Thyroid gland (tissue), 4 donors: ENCODE results near the gene PPP1R12A. TPM values are rescaled to one million over a fixed set of nuclear protein-coding genes. Genes with fewer than 3 reads are reported as not detected.
A peak's percentile ranks its signal among the peaks of the same experiment; 100 is the strongest.

Experiments used
- DNase-seq, 2 donors: peaks; one replicate each; pipeline ENCODE4 v3.0.0-alpha.2; 2019
- H3K27ac ChIP-seq, 3 donors: fragments of 200-600 bp; sonication (generic); 1 replicate in 2 of 3; 2 replicates in 1 of 3; pipeline ENCODE4 v1.5.1; 2016 to 2019; ENCODE audit warnings: mild to moderate bottlenecking in 1 of 3, moderate library complexity in 1 of 3
- H3K27me3 ChIP-seq: fragments of 200-600 bp; sonication (generic); one replicate; pipeline ENCODE4 v1.5.1; 2019
- H3K36me3 ChIP-seq, 2 donors: fragments of 200-600 bp; sonication (generic); one replicate each; pipeline ENCODE4 v1.5.1; 2016 to 2019
- H3K4me1 ChIP-seq, 2 donors: fragments of 200-600 bp; sonication (generic); one replicate each; pipeline ENCODE4 v1.5.1; 2017 to 2019
- H3K4me3 ChIP-seq, 3 donors: fragments of 200-600 bp; sonication (generic); replicated peaks in 1 of 3; 1 replicate in 2 of 3; 2 replicates in 1 of 3; pipeline ENCODE4 v1.5.1; 2016; ENCODE audit warnings: mild to moderate bottlenecking in 1 of 3
- H3K9me3 ChIP-seq: fragments of 200-600 bp; sonication (generic); one replicate; pipeline ENCODE4 v1.5.1; 2017
- CTCF ChIP-seq, 6 experiments: fragments of 200-600 bp in 3 of 6; fragments of 450-650 bp in 3 of 6; sonication (generic) in 3 of 6; IDR thresholded peaks; one replicate each; pipeline ENCODE4 v1.5.1; 2016 to 2019; ENCODE audit warnings: antibody characterized with exemption in 6 of 6, mild to moderate bottlenecking in 2 of 6, inconsistent platforms in 1 of 6, moderate library complexity in 1 of 6
- POLR2A ChIP-seq, 2 donors: fragments of 450-650 bp; IDR thresholded peaks; one replicate each; pipeline ENCODE4 v1.6.1; 2017; ENCODE audit warnings: antibody characterized with exemption in 2 of 2, mild to moderate bottlenecking in 2 of 2, moderate library complexity in 1 of 2
- WGBS, 2 donors: methylation state at CpG; one replicate each; pipeline ENCODE4 v1.1.5; 2017; 5-methylcytosine and 5-hydroxymethylcytosine counted together
- intact Hi-C: fragments of 100-400 bp; cut with DNase I; formaldehyde crosslinking; loops from one replicate; pipeline ENCODE4 v1.15.1; 2023
- total RNA-seq, 4 donors: library from RNA; depleted of rRNA; stranded (reverse); fragments of >200 nt; gene quantifications; one replicate each; pipeline ENCODE4 v1.2.3, GENCODE V29; 2016

PPP1R12A gene
- total RNA-seq, 4 donors from 2014 or later, result 90.0 to 128 (median 100) TPM

DNA sequence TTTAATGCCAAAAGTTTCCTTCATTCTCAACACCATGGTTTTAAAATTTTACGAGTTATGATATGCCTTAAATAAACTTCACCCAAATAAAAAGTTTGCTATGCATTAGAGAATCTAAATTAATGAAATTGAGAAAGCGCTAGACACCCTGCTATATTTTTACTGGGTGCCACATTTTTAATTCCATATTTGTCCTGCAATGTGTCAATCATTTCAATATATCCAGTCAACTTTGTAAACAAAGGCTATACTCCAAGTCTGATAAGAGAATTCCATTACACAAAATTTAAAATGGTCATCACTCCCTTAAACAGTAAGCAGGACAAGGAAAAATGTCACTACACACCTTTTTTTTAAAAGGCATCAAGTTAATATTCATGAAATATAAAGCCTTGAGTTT lies 1.9 kb downstream of the PPP1R12A start:
- 62 to 69% methylated on average over 2 of the region's 2 CpGs for WGBS, 2 donors
- H3K4me1 ChIP-seq, result peaks cover 23 to 37% of the 10 kb centered on the region in 2 donors
- no peaks in the 10 kb centered on the region for H3K36me3 ChIP-seq
- H3K27me3 ChIP-seq, result no peaks in the 10 kb centered on the region
- peak overlapping the region in 2 of 3 donors; percentile 85 to 96 for H3K4me3 ChIP-seq
- TF ChIP-seq CTCF (IDR thresholded peaks at IDR 0.05) (no peak), POLR2A (IDR thresholded peaks at IDR 0.05) (no peak)
- no peak for DNase-seq
- intact Hi-C loops, result no loop called here
- peak overlapping the region; percentile 76 to 98 (median 96) for H3K27ac ChIP-seq
- H3K9me3 ChIP-seq, result no peaks in the 10 kb centered on the region

- Histone ChIP-seq H3K27me3 (no peaks in the 10 kb centered on the region), H3K9me3 (no peaks in the 10 kb centered on the region), H3K4me3 (peak overlapping the region in 1 of 3 donors; percentile 96), H3K4me1 (peaks cover 28 to 43% of the 10 kb centered on the region in 2 donors), H3K27ac (peak overlapping the region in 2 of 3 donors; percentile 32 to 98), H3K36me3 (no peaks in the 10 kb centered on the region)
- DNase-seq, result no peak
- no peak for TF ChIP-seq POLR2A (IDR thresholded peaks at IDR 0.05)
- no peak for TF ChIP-seq CTCF (IDR thresholded peaks at IDR 0.05)
- intact Hi-C loops, result no loop called here
- WGBS, 2 donors, result 61 to 62% methylated on average over 5 of the region's 5 CpGs
These were observed 2.5 kb downstream of the PPP1R12A start for GRCh38 chr12:79932357-79932756.

DNA sequence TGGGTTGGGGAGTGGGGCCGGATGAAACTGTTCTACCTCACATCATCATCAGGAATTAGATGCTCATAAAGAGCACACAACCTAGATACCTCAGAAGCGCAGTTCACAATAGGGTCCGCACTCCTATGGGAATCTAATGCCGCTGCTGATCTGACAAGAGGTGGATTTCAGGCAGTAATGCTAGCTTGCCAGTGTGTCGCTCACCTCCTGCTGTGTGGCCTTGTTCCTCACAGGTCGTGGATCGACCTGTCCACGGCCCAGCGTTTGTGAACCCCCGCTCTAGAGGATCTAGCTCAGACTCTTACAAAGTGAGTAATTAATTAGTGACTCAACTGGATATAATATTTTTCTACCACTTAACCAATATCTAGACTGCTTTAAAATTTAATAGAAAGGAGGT lies 5.8 kb downstream of the PPP1R12A start:
- no peak overlapping the region for H3K4me3 ChIP-seq

DNA sequence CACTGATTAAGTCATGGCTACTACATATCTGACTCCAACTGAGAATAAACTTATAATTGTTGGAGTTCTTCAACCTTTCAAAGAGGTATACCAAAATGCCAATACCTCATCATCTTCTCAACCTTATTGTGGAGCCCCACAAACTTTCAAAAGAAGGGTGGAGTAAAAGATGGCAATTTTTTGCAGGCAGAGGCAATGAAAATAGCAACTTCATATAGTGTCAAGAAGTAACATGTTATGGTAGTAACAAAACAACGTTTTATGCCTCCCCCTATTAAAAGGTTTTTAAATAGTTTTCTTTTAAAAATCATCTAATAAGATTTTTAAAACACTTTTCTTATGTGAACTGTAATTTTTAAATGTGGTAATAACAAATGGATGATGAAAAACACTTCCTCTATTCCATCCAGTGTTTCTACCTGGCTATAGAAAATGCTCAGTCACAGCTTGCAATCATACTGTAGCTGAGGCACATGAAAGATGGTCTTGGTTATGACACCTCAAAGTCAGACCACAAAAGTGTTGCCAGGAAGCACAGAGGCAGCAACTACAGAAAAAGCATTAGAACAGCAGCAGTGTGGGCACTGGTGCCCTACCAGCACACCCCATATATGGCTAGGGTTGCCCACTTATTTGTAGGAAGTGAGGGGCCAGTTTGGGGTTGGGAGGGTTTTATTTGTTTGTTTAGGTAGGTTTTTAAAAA lies 7.0 kb downstream of the PPP1R12A start:
- H3K4me3 ChIP-seq, result no peak overlapping the region
- 52 to 54% methylated on average over 1 of the region's 1 CpG for WGBS, 2 donors
- H3K27me3 ChIP-seq, result no peaks in the 10 kb centered on the region
- H3K9me3 ChIP-seq, result no peaks in the 10 kb centered on the region
- TF ChIP-seq POLR2A (IDR thresholded peaks at IDR 0.05) (no peak), CTCF (IDR thresholded peaks at IDR 0.05) (no peak)
- peaks cover 26 to 49% of the 10 kb centered on the region in 2 donors for H3K4me1 ChIP-seq
- no peaks in the 10 kb centered on the region for H3K36me3 ChIP-seq
- DNase-seq, result no peak
- peak overlapping the region in 2 of 3 donors; percentile 31 to 60 for H3K27ac ChIP-seq
- intact Hi-C loops, result no loop called here

More for the DNA sequence above, 5.8 kb downstream of the PPP1R12A start:
- Histone ChIP-seq H3K9me3 (no peaks in the 10 kb centered on the region), H3K36me3 (no peaks in the 10 kb centered on the region), H3K27me3 (no peaks in the 10 kb centered on the region), H3K4me1 (peaks cover 33 to 49% of the 10 kb centered on the region in 2 donors), H3K27ac (no peak overlapping the region)
- TF ChIP-seq POLR2A (IDR thresholded peaks at IDR 0.05) (no peak), CTCF (IDR thresholded peaks at IDR 0.05) (no peak)
- no peak for DNase-seq
- intact Hi-C loops, result no loop called here
- WGBS, 2 donors, result 93 to 98% methylated on average over 10 of the region's 10 CpGs

DNA sequence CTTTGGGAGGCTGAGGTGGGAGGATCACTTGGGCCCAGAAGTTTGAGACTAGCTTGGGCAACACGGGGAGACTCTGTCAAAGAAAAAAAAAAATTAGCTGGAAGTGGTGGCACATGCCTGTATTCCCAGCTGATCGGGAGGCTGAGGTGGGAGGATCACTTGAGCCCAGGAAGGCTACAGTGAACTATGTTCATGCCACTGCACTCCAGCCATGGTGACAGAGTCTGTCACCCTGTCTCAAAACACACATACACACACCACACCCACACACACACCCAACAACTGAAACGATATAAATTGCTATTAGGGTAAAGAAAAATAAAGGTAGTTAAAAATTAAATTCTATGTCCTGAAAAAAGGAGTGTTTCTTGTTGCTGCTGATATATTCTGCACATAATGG lies 7.9 kb downstream of the PPP1R12A start:
- no peak for TF ChIP-seq POLR2A (IDR thresholded peaks at IDR 0.05)
- TF ChIP-seq CTCF (IDR thresholded peaks at IDR 0.05), result no peak
- no peak overlapping the region for H3K4me3 ChIP-seq
- 48 to 57% methylated on average over 3 of the region's 3 CpGs for WGBS, 2 donors
- H3K27me3 ChIP-seq, result no peaks in the 10 kb centered on the region
- H3K4me1 ChIP-seq, result peaks cover 28 to 47% of the 10 kb centered on the region in 2 donors
- peak overlapping the region in 1 of 3 donors; percentile 60 for H3K27ac ChIP-seq
- DNase-seq, result no peak
- H3K9me3 ChIP-seq, result no peaks in the 10 kb centered on the region
- intact Hi-C loops, result no loop called here
- H3K36me3 ChIP-seq, result no peaks in the 10 kb centered on the region
